HCT116 (cell line): Measurements from ENCODE around the gene RAB31. TPM values are rescaled to one million over a fixed set of nuclear protein-coding genes. Genes with fewer than 3 reads are reported as not detected.

Experiments
- ATAC-seq: fragments of 200-7000 bp; cut with Tn5 transposase; 2 replicates; pipeline ENCODE4 v1.9.1; 2020; ENCODE audit warnings: mild to moderate bottlenecking, moderate library complexity
- BruUV-seq: library from RNA; stranded (reverse); fragments of 400-500 nt; replicated peaks from 2 replicates; lab custom pipeline; 2021; lab: Mats Ljungman, UMichigan
- CTCF ChIA-PET: fragments of 300-600 bp; sonication (Branson Sonifier 250); formaldehyde crosslinking; loops from one replicate; lab custom pipeline; 2021; ENCODE audit warnings: antibody characterized with exemption; lab: Charles Lee
- POLR2A ChIA-PET: fragments of 300-600, 350-600 bp; sonication (Branson Sonifier 250); formaldehyde crosslinking; loops from one replicate; lab custom pipeline; 2021; ENCODE audit warnings: antibody characterized with exemption; lab: Charles Lee
- RAD21 ChIA-PET, 2 experiments: fragments of 300-600 bp; sonication (Branson Sonifier 250); formaldehyde crosslinking; loops; one replicate each; lab custom pipeline; 2023; ENCODE audit warnings: low total read pairs in 2 of 2; ENCODE audit not compliant: uncharacterized antibody in 2 of 2, unreplicated experiment in 2 of 2, low non-redundant PET in 1 of 2; lab: Charles Lee
- DNase-seq: peaks from one replicate; pipeline ENCODE4 v3.0.0-alpha.2; 2010; ENCODE audit warnings: low read depth, low spot score
- H2AFZ ChIP-seq: fragments of 200-600 bp; shearing (Covaris generic), sonication (generic); 2 replicates; pipeline ENCODE4 v1.6.1; 2017; ENCODE audit warnings: low read depth, mixed run types, mixed read lengths, antibody characterized with exemption, low read length; ENCODE audit not compliant: poor library complexity, severe bottlenecking
- H3K27ac ChIP-seq: 2 replicates; pipeline ENCODE4 v1.5.1; 2012; ENCODE audit warnings: low read depth, low read length
- H3K27me3 ChIP-seq: fragments of 200-600 bp; sonication (generic); 2 replicates; pipeline ENCODE4 v1.6.1; 2016; ENCODE audit warnings: mixed run types, low read length, mixed read lengths; ENCODE audit not compliant: insufficient read depth
- H3K36me3 ChIP-seq, 2 experiments: fragments of 200-500 bp in 1 of 2; fragments of 200-600 bp in 1 of 2; sonication (Bioruptor generic) in 1 of 2; sonication (generic) in 1 of 2; 2 replicates each; pipeline versions ENCODE4 v1.5.1 to v1.6.1; 2014 to 2016; ENCODE audit warnings: low read length in 2 of 2, inconsistent platforms in 1 of 2, mixed read lengths in 1 of 2, mixed run types in 1 of 2; ENCODE audit not compliant: insufficient read depth in 2 of 2, control insufficient read depth in 1 of 2
- H3K4me1 ChIP-seq, 2 experiments: fragments of 200-600 bp in 1 of 2; sonication (generic) in 1 of 2; 2 replicates each; pipeline versions ENCODE4 v1.5.1 to v1.6.1; 2012 to 2017; ENCODE audit warnings: low read length in 2 of 2, inconsistent platforms in 1 of 2, mild to moderate bottlenecking in 1 of 2, mixed read lengths in 1 of 2, mixed run types in 1 of 2, moderate library complexity in 1 of 2; ENCODE audit not compliant: insufficient read depth in 2 of 2, control insufficient read depth in 1 of 2
- H3K4me2 ChIP-seq: fragments of 200-600 bp; sonication (generic); 2 replicates; pipeline ENCODE4 v1.6.1; 2017; ENCODE audit warnings: mixed run types, low read length, mixed read lengths
- H3K4me3 ChIP-seq, 2 experiments: fragments of 200-600 bp in 1 of 2; sonication (generic) in 1 of 2; replicated peaks in 1 of 2; 2 replicates each; pipeline ENCODE4 v1.5.1; 2011 to 2016; ENCODE audit warnings: low read length in 2 of 2, control low read depth in 1 of 2, low read depth in 1 of 2, mild to moderate bottlenecking in 1 of 2, mixed read lengths in 1 of 2, mixed run types in 1 of 2
- H3K79me2 ChIP-seq: fragments of 200-600 bp; sonication (generic); 2 replicates; pipeline ENCODE4 v1.6.1; 2017; ENCODE audit warnings: mild to moderate bottlenecking, mixed run types, low read length, moderate library complexity, mixed read lengths; ENCODE audit not compliant: insufficient read depth
- H3K9ac ChIP-seq: fragments of 200-600 bp; sonication (generic); 2 replicates; pipeline ENCODE4 v1.6.1; 2016; ENCODE audit warnings: low read length, mixed read lengths
- H3K9me2 ChIP-seq: fragments of 200-600 bp; sonication (generic), shearing (Covaris generic); 2 replicates; pipeline ENCODE4 v1.6.1; 2017; ENCODE audit warnings: mixed run types, mild to moderate bottlenecking, moderate library complexity; ENCODE audit not compliant: insufficient read depth
- H3K9me3 ChIP-seq, 2 experiments: fragments of 200-500 bp in 1 of 2; fragments of 200-600 bp in 1 of 2; sonication (Bioruptor generic) in 1 of 2; sonication (generic) in 1 of 2; 2 replicates each; pipeline ENCODE4 v1.6.1; 2014 to 2017; ENCODE audit warnings: low read length in 2 of 2, mixed read lengths in 2 of 2, inconsistent platforms in 1 of 2, low read depth in 1 of 2, mild to moderate bottlenecking in 1 of 2, mixed run types in 1 of 2, moderate library complexity in 1 of 2; ENCODE audit not compliant: control insufficient read depth in 1 of 2, insufficient read depth in 1 of 2
- H4K20me1 ChIP-seq: fragments of 200-600 bp; sonication (generic), shearing (Covaris generic); 2 replicates; pipeline ENCODE4 v1.6.1; 2017; ENCODE audit warnings: mixed run types, mild to moderate bottlenecking, moderate library complexity; ENCODE audit not compliant: insufficient read depth
- ATF3 ChIP-seq: IDR thresholded peaks from 2 replicates; pipeline ENCODE4 v1.6.1; 2012
- CBX3 ChIP-seq: IDR thresholded peaks from 2 replicates; pipeline ENCODE4 v1.6.1; 2012; ENCODE audit warnings: low read depth
- CEBPB ChIP-seq: IDR thresholded peaks from 2 replicates; pipeline ENCODE4 v1.6.1; 2012; ENCODE audit warnings: low read depth
- CTCF ChIP-seq, 3 experiments: fragments of 200-600 bp in 1 of 3; sonication (generic) in 1 of 3; IDR thresholded peaks in 2 of 3; conservative IDR thresholded peaks in 1 of 3; 2 replicates each; pipeline ENCODE4 v1.5.1; 2012 to 2017; ENCODE audit warnings: low read depth in 2 of 3, low read length in 2 of 3, antibody characterized with exemption in 1 of 3, borderline replicate concordance in 1 of 3, control low read depth in 1 of 3, mild to moderate bottlenecking in 1 of 3, mixed read lengths in 1 of 3, mixed run types in 1 of 3, moderate library complexity in 1 of 3; ENCODE audit not compliant: insufficient read depth in 1 of 3
- EGR1 ChIP-seq: IDR thresholded peaks from 2 replicates; pipeline ENCODE4 v1.6.1; 2012; ENCODE audit warnings: low read depth
- ELF1 ChIP-seq: IDR thresholded peaks from 2 replicates; pipeline ENCODE4 v1.6.1; 2012; ENCODE audit warnings: low read depth, borderline replicate concordance
- EZH2 ChIP-seq: fragments of 200-600 bp; sonication (generic); IDR thresholded peaks from 2 replicates; pipeline ENCODE4 v1.6.1; 2017; ENCODE audit warnings: antibody characterized with exemption, mixed run types
- FOSL1 ChIP-seq: IDR thresholded peaks from 2 replicates; pipeline ENCODE4 v1.6.1; 2012; ENCODE audit warnings: low read depth
- RAD21 ChIP-seq: IDR thresholded peaks from 2 replicates; pipeline ENCODE4 v1.6.1; 2012; ENCODE audit warnings: low read depth, mild to moderate bottlenecking
- SIN3A ChIP-seq: IDR thresholded peaks from 2 replicates; pipeline ENCODE4 v1.6.1; 2012; ENCODE audit warnings: low read depth
- SP1 ChIP-seq: IDR thresholded peaks from 2 replicates; pipeline ENCODE4 v1.6.1; 2012; ENCODE audit warnings: low read depth
- SRF ChIP-seq: IDR thresholded peaks from 2 replicates; pipeline ENCODE4 v1.6.1; 2012; ENCODE audit warnings: low read depth
- TCF7L2 ChIP-seq: IDR thresholded peaks from 2 replicates; pipeline ENCODE4 v1.7.0; 2011; ENCODE audit warnings: borderline replicate concordance, inconsistent platforms; ENCODE audit not compliant: insufficient read depth, insufficient read length; ENCODE audit errors: extremely low read depth
- YY1 ChIP-seq: IDR thresholded peaks from 2 replicates; pipeline ENCODE4 v1.6.1; 2011; ENCODE audit warnings: low read length, low read depth, moderate library complexity, mild to moderate bottlenecking; ENCODE audit not compliant: insufficient replicate concordance; ENCODE audit errors: extremely low read depth
- ZNF274 ChIP-seq: fragments of 200-500 bp; sonication (Bioruptor generic); IDR thresholded peaks from 2 replicates; pipeline ENCODE4 v1.6.1; 2014; ENCODE audit warnings: mild to moderate bottlenecking, low read depth, low read length, inconsistent platforms
- intact Hi-C: fragments of 100-400 bp; cut with micrococcal nuclease; formaldehyde crosslinking; loops from 2 replicates; pipeline ENCODE4 v1.10.0; 2022
- total RNA-seq: library from RNA; stranded (reverse); gene quantifications from one replicate; pipeline ENCODE4 v1.2.1, GENCODE V29; 2021; ENCODE audit not compliant: unreplicated experiment

RAB31 gene
- total RNA-seq, 1 experiment from 2014 or later, result 46.9 TPM

GRCh38 chr18:9746958-9747357 lies 38.9 kb downstream of the RAB31 start:
- no peak overlapping the region for H3K4me3 ChIP-seq
- TF ChIP-seq CTCF (IDR thresholded peaks at IDR 0.05 in 2 of 3, conservative IDR thresholded peaks at IDR 0.05 in 1 of 3; ENCODE audit: borderline replicate concordance in 1 of 3, insufficient read depth in 1 of 3, low read depth in 2 of 3, low read length in 2 of 3) (no peak), FOSL1 (no peak)
- DNase-seq (no peak), ATAC-seq (no peak)
- no peak overlapping the region for H3K9ac ChIP-seq
- H2AFZ ChIP-seq, result no peak overlapping the region
- no peak overlapping the region for H3K4me2 ChIP-seq
- H3K36me3 ChIP-seq, result no peaks in the 10 kb centered on the region
- H3K4me1 ChIP-seq, result peaks cover 20 to 27% of the 10 kb centered on the region in 2 experiments
- intact Hi-C loops, result no loop called here
- no peaks in the 10 kb centered on the region for H3K27me3 ChIP-seq
- no peaks in the 10 kb centered on the region for H3K9me3 ChIP-seq
- ChIA-PET CTCF (no interaction called here), RAD21 (no interaction called here), POLR2A (no interaction called here)
- H4K20me1 ChIP-seq, result no peaks in the 10 kb centered on the region
- H3K27ac ChIP-seq, result no peak overlapping the region
- H3K79me2 ChIP-seq, result no peaks in the 10 kb centered on the region
- H3K9me2 ChIP-seq, result no peaks in the 10 kb centered on the region
- BruUV-seq, result no TSS peak

GRCh38 chr18:9749611-9750010 lies 41.5 kb downstream of the RAB31 start:
- Histone ChIP-seq H3K27ac (no peak overlapping the region), H3K9me2 (0 out of 2 replicates have a peak, but pooled peaks cover 3% of the 10 kb centered on the region), H3K9ac (no peak overlapping the region), H3K4me1 (peaks cover 2 to 11% of the 10 kb centered on the region in 2 experiments), H3K27me3 (no peaks in the 10 kb centered on the region), H3K9me3 (no peaks in the 10 kb centered on the region), H3K4me3 (no peak overlapping the region), H2AFZ (no peak overlapping the region), H4K20me1 (no peaks in the 10 kb centered on the region), H3K4me2 (no peak overlapping the region), H3K79me2 (no peaks in the 10 kb centered on the region), H3K36me3 (no peaks in the 10 kb centered on the region)
- ATAC-seq (no peak), DNase-seq (no peak)
- BruUV-seq, result no TSS peak
- POLR2A ChIA-PET, result no interaction called here
- RAD21 ChIA-PET, result no interaction called here
- intact Hi-C loops, result no loop called here
- TF ChIP-seq YY1 (no peak), CEBPB (no peak), SIN3A (no peak), RAD21 (no peak), CTCF (IDR thresholded peaks at IDR 0.05 in 2 of 3, conservative IDR thresholded peaks at IDR 0.05 in 1 of 3; ENCODE audit: borderline replicate concordance in 1 of 3, insufficient read depth in 1 of 3, low read depth in 2 of 3, low read length in 2 of 3) (no peak), SRF (no peak), FOSL1 (no peak), ATF3 (no peak), SP1 (no peak), CBX3 (no peak), EGR1 (no peak), EZH2 (no peak), TCF7L2 (no peak), ZNF274 (no peak), ELF1 (no peak)
- CTCF ChIA-PET, result no interaction called here
